HFF-Myc (cell line): ENCODE measurements around the gene KMT2B.

ENCODE experiments used
- DNase-seq: peaks from one replicate; pipeline ENCODE4 v3.0.0-alpha.2; 2011; ENCODE audit warnings: low read depth; ENCODE audit errors: extremely low read depth
- H3K4me3 ChIP-seq: replicated peaks from 2 replicates; pipeline ENCODE4 v1.5.1; 2011; ENCODE audit warnings: low read depth, mild to moderate bottlenecking, control low read depth, low read length
- CTCF ChIP-seq: IDR thresholded peaks from 2 replicates; pipeline ENCODE4 v1.5.1; 2012; ENCODE audit warnings: mild to moderate bottlenecking, low read depth, low read length, control low read depth; ENCODE audit errors: missing control alignments

Gene KMT2B

DNA sequence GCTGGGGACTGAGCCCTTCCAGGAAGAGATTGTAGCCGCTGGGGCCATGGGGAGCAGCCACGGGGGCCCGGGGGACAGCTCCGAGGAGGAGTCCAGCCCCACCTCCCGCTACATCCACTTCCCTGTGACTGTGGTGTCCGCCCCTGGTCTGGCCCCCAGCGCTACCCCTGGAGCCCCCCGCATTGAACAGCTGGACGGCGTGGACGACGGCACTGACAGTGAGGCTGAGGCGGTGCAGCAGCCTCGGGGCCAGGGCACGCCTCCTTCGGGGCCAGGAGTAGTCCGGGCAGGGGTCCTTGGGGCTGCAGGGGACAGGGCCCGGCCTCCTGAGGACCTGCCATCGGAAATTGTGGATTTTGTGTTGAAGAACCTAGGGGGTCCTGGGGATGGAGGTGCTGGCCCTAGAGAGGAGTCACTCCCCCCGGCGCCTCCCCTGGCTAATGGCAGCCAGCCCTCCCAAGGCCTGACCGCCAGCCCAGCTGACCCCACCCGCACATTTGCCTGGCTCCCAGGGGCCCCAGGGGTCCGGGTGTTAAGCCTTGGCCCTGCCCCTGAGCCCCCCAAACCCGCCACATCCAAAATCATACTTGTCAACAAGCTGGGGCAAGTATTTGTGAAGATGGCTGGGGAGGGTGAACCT lies 14.9 kb downstream of the KMT2B start:
- TF ChIP-seq CTCF: no peak
- H3K4me3 ChIP-seq: no peak overlapping the region
- DNase-seq: no peak

GRCh38 chr19:35733180-35734125 lies 15.7 kb downstream of the KMT2B start:
- no peak overlapping the region for H3K4me3 ChIP-seq
- no peak for TF ChIP-seq CTCF
- DNase-seq: no peak

GRCh38 chr19:35734273-35734672 lies 16.5 kb downstream of the KMT2B start:
- H3K4me3 ChIP-seq: no peak overlapping the region
- DNase-seq: no peak
- no peak for TF ChIP-seq CTCF

- no peak for TF ChIP-seq CTCF
- DNase-seq: no peak
- no peak overlapping the region for H3K4me3 ChIP-seq
Observed at GRCh38 chr19:35734889-35735288, 17.1 kb downstream of the KMT2B start.

DNA sequence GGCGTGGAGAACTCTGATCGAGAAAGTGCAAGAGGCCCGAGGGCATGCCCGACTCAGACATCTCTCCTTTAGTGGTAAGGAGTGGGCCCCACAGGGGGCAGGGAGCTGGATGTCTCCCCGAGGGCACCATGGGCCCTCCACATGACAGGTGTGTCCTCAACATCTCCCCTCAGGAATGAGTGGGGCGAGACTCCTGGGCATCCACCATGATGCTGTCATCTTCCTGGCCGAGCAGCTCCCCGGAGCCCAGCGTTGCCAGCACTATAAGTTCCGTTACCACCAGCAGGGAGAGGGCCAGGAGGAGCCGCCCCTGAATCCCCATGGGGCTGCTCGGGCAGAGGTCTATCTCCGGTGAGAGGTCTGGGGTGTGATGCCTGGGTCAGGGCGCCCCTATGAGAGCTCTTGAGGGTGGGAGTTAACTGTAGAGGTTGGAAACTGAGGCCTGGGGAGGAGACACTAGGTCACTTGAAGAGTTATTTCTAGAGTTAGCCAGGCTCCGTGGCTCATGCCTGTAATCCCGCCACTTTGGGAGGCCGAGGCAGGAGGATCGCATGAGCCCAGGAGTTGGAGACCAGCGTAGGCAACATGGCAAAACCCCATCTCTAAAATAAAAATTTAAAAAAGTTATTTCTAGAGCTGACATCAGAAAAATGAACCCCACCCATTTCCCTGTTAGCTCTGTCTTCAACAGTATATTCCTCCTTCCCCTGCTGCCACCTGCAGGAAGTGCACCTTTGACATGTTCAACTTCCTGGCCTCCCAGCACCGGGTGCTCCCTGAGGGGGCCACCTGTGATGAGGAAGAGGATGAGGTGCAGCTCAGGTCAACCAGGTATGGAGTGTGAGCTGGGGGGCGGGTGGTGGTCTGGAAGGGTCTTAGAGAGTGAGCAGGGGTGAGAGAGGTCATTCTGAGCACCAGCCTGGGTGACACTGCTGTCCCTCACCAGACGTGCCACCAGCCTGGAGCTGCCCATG lies 19.4 kb downstream of the KMT2B start:
- DNase-seq: no peak
- H3K4me3 ChIP-seq: no peak overlapping the region
- TF ChIP-seq CTCF: no peak

DNA sequence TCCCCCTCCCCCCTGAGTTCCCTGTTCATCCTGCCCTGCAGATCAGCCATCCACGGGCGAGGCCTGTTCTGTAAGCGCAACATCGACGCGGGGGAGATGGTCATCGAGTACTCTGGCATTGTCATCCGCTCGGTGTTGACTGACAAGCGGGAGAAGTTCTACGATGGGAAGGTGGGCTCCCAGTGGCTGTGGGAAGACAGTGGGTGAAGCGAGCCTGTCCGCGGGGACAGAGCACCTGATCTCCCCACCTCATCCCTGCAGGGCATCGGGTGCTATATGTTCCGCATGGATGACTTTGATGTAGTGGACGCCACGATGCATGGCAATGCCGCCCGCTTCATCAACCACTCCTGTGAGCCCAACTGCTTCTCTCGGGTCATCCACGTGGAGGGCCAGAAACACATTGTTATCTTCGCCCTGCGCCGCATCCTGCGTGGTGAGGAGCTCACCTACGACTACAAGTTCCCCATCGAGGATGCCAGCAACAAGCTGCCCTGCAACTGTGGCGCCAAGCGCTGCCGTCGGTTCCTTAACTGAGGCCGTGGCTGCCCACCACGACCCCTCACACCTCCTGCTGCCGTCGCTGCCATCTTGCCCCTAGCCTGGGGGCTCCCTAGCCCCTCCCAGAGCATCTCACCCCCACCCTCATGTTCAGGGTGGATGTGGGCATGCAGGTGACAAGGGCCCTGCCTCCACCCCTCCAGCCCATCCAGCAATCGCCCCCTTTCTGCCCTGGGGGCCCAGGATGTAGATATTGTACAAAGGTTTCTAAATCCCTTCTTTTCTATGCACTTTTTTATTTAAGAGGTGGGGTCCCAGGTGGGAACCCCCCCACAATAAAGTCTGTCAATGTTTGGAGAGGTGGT lies 20.5 kb downstream of the KMT2B start:
- no peak for TF ChIP-seq CTCF
- no peak for DNase-seq
- no peak overlapping the region for H3K4me3 ChIP-seq
